Transverse colon (tissue), 4 donors: ENCODE results near the gene GABPB2. TPM values are rescaled to one million over a fixed set of nuclear protein-coding genes. Genes with fewer than 3 reads are reported as not detected.

Experiments
- DNase-seq: peaks from one replicate; pipeline ENCODE4 v3.0.0-alpha.2; 2019
- H3K27ac ChIP-seq, 4 donors: fragments of 200-600 bp; sonication (generic); 2 replicates each; pipeline ENCODE4 v1.5.1; 2016 to 2018; ENCODE audit warnings: inconsistent platforms in 4 of 4
- H3K27me3 ChIP-seq: fragments of 200-600 bp; sonication (generic); 2 replicates; pipeline ENCODE4 v1.5.1; 2017; ENCODE audit warnings: inconsistent platforms
- H3K36me3 ChIP-seq, 4 donors: fragments of 200-600 bp; sonication (generic); 2 replicates each; pipeline ENCODE4 v1.5.1; 2017 to 2019; ENCODE audit warnings: inconsistent platforms in 4 of 4
- H3K4me1 ChIP-seq, 4 donors: fragments of 200-600 bp; sonication (generic); 2 replicates each; pipeline ENCODE4 v1.5.1; 2017 to 2020; ENCODE audit warnings: inconsistent platforms in 4 of 4
- H3K4me3 ChIP-seq, 4 donors: fragments of 200-600 bp; sonication (generic); 1 replicate in 1 of 4; 2 replicates in 3 of 4; pipeline versions ENCODE4 v1.5.1 to v1.6.1; 2017 to 2019; ENCODE audit warnings: inconsistent platforms in 4 of 4
- H3K9me3 ChIP-seq, 2 donors: fragments of 200-600 bp; sonication (generic); 2 replicates each; pipeline ENCODE4 v1.5.1; 2017 to 2019; ENCODE audit warnings: inconsistent platforms in 2 of 2
- EP300 ChIP-seq: sonication (generic); formaldehyde crosslinking; IDR thresholded peaks from one replicate; pipeline ENCODE4 v1.6.1; 2017; ENCODE audit warnings: antibody characterized with exemption, low read depth
- POLR2A ChIP-seq: fragments of 450-650 bp; IDR thresholded peaks from one replicate; pipeline ENCODE4 v1.6.1; 2016; ENCODE audit warnings: antibody characterized with exemption, mild to moderate bottlenecking, moderate library complexity
- POLR2AphosphoS5 ChIP-seq, 3 donors: sonication (generic); formaldehyde crosslinking; IDR thresholded peaks; one replicate each; pipeline ENCODE4 v1.6.1; 2016; ENCODE audit warnings: antibody characterized with exemption in 3 of 3
- WGBS, 2 donors: methylation state at CpG; one replicate each; pipeline ENCODE4 v1.1.5; 2018; ENCODE audit warnings: low coverage in 1 of 2; 5-methylcytosine and 5-hydroxymethylcytosine counted together
- in situ Hi-C, 4 donors: fragments of 200-750 bp; cut with MboI; loops; one replicate each; pipeline versions ENCODE4 v1.15.0 to v1.15.1; 2017; ENCODE audit warnings: low sequenced_read_pairs in 3 of 4, low pct_ligation_motif_present in 1 of 4, low pct_unique_long_range_greater_than_20kb in 1 of 4
- intact Hi-C: fragments of 100-400 bp; cut with DNase I; formaldehyde crosslinking; loops from one replicate; pipeline ENCODE4 v1.15.1; 2023; ENCODE audit warnings: low total_unique reads
- total RNA-seq, 4 donors: library from RNA; depleted of rRNA; stranded (reverse); fragments of >200 nt; gene quantifications; one replicate each; pipeline ENCODE4 v1.1.0, GENCODE V29; 2016
- TF ChIP-seq, protein P1 (sequence below), 5 experiments: fragments of 200-600 bp in 3 of 5; fragments of 450-650 bp in 2 of 5; sonication (generic) in 3 of 5; IDR thresholded peaks; 1 replicate in 2 of 5; 2 replicates in 3 of 5; pipeline ENCODE4 v1.5.1; 2016 to 2017; ENCODE audit warnings: antibody characterized with exemption in 5 of 5, inconsistent platforms in 3 of 5, mild to moderate bottlenecking in 2 of 5, moderate library complexity in 1 of 5

GABPB2 gene
- total RNA-seq, 4 donors from 2014 or later = 9.6 to 19.8 (median 10.2) TPM

DNA sequence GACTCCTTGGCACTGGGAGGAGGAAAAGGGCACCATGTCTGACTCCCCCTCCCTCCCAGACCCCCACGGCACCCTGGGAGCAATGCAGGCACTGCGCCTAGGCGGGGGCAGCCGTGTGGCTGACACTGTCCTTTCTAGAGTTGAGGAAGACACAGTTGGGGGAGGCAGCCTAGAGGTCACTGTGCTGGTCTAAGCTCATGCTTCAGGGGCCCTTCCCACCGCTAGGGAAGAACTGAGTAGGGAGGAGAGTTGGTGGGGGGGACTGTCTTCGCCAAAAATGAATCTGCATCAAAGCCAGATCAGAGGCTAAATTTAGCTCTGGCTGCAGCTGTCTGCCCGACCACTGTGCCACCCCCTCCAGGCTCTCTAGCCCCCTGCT lies 72.5 kb downstream of the GABPB2 start:
- Histone ChIP-seq H3K27ac (no peak overlapping the region), H3K36me3 (no peaks in the 10 kb centered on the region), H3K4me1 (peaks cover 3 to 30% (median 18%) of the 10 kb centered on the region in 4 donors), H3K27me3 (peaks cover 9% of the 10 kb centered on the region), H3K9me3 (no peaks in the 10 kb centered on the region), H3K4me3 (no peak overlapping the region)
- 78% methylated on average over 7 of the region's 7 CpGs; no CpG with 5 or more reads in 1 of the 2 donors for WGBS, 2 donors
- intact Hi-C loops = no loop called here
- in situ Hi-C loops = no loop called here
- no peak for DNase-seq
- TF ChIP-seq POLR2A (no peak), EP300 (no peak), POLR2AphosphoS5 (IDR thresholded peaks at IDR 0.05) (no peak)
- TF ChIP-seq, protein P1, sequence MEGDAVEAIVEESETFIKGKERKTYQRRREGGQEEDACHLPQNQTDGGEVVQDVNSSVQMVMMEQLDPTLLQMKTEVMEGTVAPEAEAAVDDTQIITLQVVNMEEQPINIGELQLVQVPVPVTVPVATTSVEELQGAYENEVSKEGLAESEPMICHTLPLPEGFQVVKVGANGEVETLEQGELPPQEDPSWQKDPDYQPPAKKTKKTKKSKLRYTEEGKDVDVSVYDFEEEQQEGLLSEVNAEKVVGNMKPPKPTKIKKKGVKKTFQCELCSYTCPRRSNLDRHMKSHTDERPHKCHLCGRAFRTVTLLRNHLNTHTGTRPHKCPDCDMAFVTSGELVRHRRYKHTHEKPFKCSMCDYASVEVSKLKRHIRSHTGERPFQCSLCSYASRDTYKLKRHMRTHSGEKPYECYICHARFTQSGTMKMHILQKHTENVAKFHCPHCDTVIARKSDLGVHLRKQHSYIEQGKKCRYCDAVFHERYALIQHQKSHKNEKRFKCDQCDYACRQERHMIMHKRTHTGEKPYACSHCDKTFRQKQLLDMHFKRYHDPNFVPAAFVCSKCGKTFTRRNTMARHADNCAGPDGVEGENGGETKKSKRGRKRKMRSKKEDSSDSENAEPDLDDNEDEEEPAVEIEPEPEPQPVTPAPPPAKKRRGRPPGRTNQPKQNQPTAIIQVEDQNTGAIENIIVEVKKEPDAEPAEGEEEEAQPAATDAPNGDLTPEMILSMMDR (IDR thresholded peaks at IDR 0.05) = no peak

DNA sequence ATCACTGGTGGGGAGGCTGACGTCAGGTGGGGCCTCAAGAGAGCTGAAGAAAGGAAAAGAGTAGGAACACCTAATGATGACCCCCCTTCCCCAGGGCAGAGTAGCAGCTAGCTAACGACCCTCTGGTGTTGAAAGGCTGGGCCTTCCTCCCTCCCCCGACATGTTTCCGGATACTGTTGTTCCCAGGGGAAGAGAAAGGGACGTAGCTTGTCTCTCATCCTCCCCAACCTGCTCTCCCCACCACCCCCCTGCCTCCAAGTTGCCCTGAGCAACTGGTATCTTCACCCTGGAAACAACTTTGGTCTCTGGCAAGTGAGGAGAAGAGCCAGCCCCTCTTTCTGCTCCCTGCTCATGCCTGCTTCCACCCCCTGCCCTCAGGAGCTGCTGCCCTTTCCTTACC lies 73.4 kb downstream of the GABPB2 start:
- peaks cover 3 to 30% (median 18%) of the 10 kb centered on the region in 4 donors for H3K4me1 ChIP-seq
- intact Hi-C loops (no loop called here), in situ Hi-C loops (no loop called here)
- WGBS, 2 donors = 42 to 80% methylated on average over 2 to 5 of the region's 5 CpGs
- peak overlapping the region in 1 of 4 donors; percentile 70 for H3K27ac ChIP-seq
- TF ChIP-seq, protein P1 (IDR thresholded peaks at IDR 0.05) = no peak
- TF ChIP-seq POLR2A = no peak
- no peak for TF ChIP-seq EP300
- no peak for TF ChIP-seq POLR2AphosphoS5 (IDR thresholded peaks at IDR 0.05)
- no peaks in the 10 kb centered on the region for H3K9me3 ChIP-seq
- no peaks in the 10 kb centered on the region for H3K36me3 ChIP-seq
- H3K4me3 ChIP-seq = no peak overlapping the region
- H3K27me3 ChIP-seq = peaks cover 9% of the 10 kb centered on the region
- no peak for DNase-seq

DNA sequence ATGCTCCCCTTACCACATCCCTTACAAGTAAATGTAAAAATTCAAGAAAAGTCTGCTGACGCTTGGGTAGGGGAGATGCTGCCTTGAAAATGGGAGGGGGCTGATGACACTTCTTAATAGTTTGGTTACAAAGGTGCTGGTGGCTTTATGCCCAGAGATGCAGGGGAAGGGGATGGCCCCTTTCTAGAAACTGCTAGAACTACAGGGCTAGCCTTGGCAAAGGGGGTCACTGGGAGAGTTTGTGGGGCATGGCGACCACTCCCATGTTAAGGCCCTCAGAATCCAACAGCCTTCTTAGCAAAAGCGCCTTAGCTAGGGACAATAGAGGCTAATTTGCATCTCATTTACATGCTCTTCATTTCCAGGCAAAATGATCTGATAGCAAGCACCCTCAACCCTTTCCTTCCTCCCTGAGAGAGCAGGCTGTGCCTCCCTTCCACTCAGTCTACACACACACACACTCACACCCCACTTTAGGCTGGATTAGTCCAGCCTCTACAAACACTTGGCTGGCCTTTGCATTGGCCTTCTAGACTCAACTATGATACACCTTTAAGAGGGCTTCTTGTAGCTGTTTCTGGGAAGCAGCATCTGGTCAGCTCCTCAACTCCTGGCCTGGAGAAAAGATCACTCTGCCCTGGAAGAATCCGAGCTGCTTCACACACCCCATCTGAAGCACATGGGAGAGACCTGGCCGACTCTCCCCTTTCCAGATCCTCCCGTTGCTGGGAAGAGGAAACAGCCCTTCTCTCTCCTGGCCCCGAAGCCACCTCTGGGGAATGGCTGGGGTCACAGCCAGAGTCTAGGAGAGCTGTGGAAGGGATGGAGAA lies 74.1 kb downstream of the GABPB2 start:
- H3K4me3 ChIP-seq = peak overlapping the region in 1 of 4 donors; percentile 80
- H3K36me3 ChIP-seq = no peaks in the 10 kb centered on the region
- H3K27me3 ChIP-seq = peaks cover 9% of the 10 kb centered on the region
- intact Hi-C loops = no loop called here
- DNase-seq = no peak
- no peak for TF ChIP-seq POLR2A
- TF ChIP-seq POLR2AphosphoS5 (IDR thresholded peaks at IDR 0.05) = no peak
- TF ChIP-seq, protein P1 (IDR thresholded peaks at IDR 0.05) = no peak
- no peak for TF ChIP-seq EP300
- WGBS, 2 donors = 69 to 100% methylated on average over 1 to 7 of the region's 7 CpGs
- H3K9me3 ChIP-seq = no peaks in the 10 kb centered on the region
- peaks cover 3 to 30% (median 18%) of the 10 kb centered on the region in 4 donors for H3K4me1 ChIP-seq
- in situ Hi-C loops = no loop called here
- peak overlapping the region in 3 of 4 donors; percentile 70 to 87 (median 85) for H3K27ac ChIP-seq

DNA sequence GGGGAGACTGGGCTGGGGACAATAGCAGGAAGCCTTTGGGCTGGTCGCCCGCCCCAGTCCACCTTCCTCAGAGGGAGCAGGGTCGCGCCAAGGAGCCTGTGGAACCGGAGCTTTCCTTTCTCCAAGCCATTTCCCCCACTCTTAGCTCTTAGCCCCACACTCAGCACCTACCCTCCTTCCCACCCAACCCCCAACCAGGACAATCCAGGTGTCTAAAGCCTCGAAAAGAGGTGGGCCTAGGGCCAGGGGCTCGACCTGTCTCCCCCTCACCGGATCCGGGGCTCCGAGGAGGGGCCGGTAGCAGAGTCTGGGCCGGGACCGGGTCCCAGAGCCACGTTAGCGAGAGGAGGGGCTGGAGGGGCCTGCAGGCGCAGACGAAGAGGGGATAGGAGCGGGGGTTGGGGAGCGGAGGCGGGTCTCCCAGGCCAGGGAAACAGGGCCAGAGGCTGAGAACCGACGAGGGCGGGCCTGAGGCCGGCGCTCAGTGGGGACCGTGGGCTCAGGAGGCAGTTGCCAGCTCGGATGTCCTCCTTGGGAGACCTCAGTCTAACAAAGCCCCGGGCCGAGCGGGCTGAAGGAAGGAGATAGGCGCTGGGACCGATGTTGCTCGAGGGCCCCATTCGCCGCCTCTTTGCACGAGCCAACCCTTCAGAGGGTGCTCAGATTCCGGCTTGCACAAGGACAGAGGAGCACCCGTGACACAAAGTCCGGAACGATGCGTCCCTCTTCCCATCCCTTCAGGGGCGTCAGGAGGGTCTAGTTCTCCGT lies 74.9 kb downstream of the GABPB2 start:
- Histone ChIP-seq H3K27me3 (peaks cover 9% of the 10 kb centered on the region), H3K9me3 (no peaks in the 10 kb centered on the region), H3K4me1 (peaks cover 3 to 30% (median 18%) of the 10 kb centered on the region in 4 donors), H3K27ac (peak overlapping the region in 3 of 4 donors; percentile 70 to 87 (median 85)), H3K36me3 (no peaks in the 10 kb centered on the region), H3K4me3 (peak overlapping the region; percentile 68 to 80 (median 76))
- intact Hi-C loops = no loop called here
- DNase-seq = no peak
- in situ Hi-C loops = no loop called here
- TF ChIP-seq POLR2A (no peak), POLR2AphosphoS5 (IDR thresholded peaks at IDR 0.05) (no peak), EP300 (no peak)
- TF ChIP-seq, protein P1 (IDR thresholded peaks at IDR 0.05) = no peak
- 28 to 43% methylated on average over 8 to 42 of the region's 43 CpGs for WGBS, 2 donors
